Keratinocyte (primary cell): ENCODE measurements around the gene ASCC3. TPM values are rescaled to one million over a fixed set of nuclear protein-coding genes. Genes with fewer than 3 reads are reported as not detected.

ENCODE experiments used
- DNase-seq: peaks from one replicate; pipeline ENCODE4 v3.0.0-alpha.2; 2011; ENCODE audit warnings: low read depth, missing footprints, low spot score
- FAIRE-seq: peaks from 2 replicates; lab custom pipeline; 2011; peaks lifted over from hg19 to GRCh38; lab: Jason Lieb, UNC
- H2AFZ ChIP-seq: 2 replicates; pipeline ENCODE4 v1.6.0; 2012; ENCODE audit warnings: low read length, control low read depth, inconsistent platforms; ENCODE audit not compliant: control insufficient read depth
- H3K27ac ChIP-seq: 2 replicates; pipeline ENCODE4 v1.5.1; 2011; ENCODE audit warnings: low read length; ENCODE audit not compliant: control insufficient read depth, insufficient read depth
- H3K27me3 ChIP-seq: 3 replicates; pipeline ENCODE4 v1.6.0; 2011; ENCODE audit warnings: low read length; ENCODE audit not compliant: control insufficient read depth, insufficient read depth; ENCODE audit errors: extremely low read depth
- H3K36me3 ChIP-seq, 2 experiments: 2 replicates in 1 of 2; 3 replicates in 1 of 2; pipeline ENCODE4 v1.5.1; 2011; ENCODE audit warnings: low read length in 2 of 2, mild to moderate bottlenecking in 1 of 2; ENCODE audit not compliant: control insufficient read depth in 2 of 2, insufficient read depth in 2 of 2; ENCODE audit errors: extremely low read depth in 1 of 2
- H3K4me1 ChIP-seq: 3 replicates; pipeline ENCODE4 v1.5.1; 2011; ENCODE audit warnings: low read length; ENCODE audit not compliant: control insufficient read depth, insufficient read depth; ENCODE audit errors: extremely low read depth
- H3K4me2 ChIP-seq: 3 replicates; pipeline ENCODE4 v1.6.0; 2011; ENCODE audit warnings: low read depth, low read length; ENCODE audit not compliant: control insufficient read depth, insufficient read depth; ENCODE audit errors: extremely low read depth
- H3K4me3 ChIP-seq, 3 experiments: fragments of 200-600 bp in 1 of 3; sonication (generic) in 1 of 3; 2 replicates in 2 of 3; 3 replicates in 1 of 3; pipeline ENCODE4 v1.5.1; 2011 to 2016; ENCODE audit warnings: low read length in 3 of 3, mild to moderate bottlenecking in 3 of 3, control low read depth in 2 of 3, inconsistent platforms in 1 of 3, low read depth in 1 of 3, mixed read lengths in 1 of 3, mixed run types in 1 of 3, moderate library complexity in 1 of 3; ENCODE audit not compliant: control insufficient read depth in 2 of 3, insufficient read depth in 2 of 3; ENCODE audit errors: extremely low read depth in 1 of 3
- H3K79me2 ChIP-seq: 2 replicates; pipeline ENCODE4 v1.6.0; 2012; ENCODE audit warnings: low read length; ENCODE audit not compliant: control insufficient read depth, insufficient read depth
- H3K9ac ChIP-seq: 3 replicates; pipeline ENCODE4 v1.6.0; 2011; ENCODE audit warnings: low read length; ENCODE audit not compliant: control insufficient read depth, insufficient read depth; ENCODE audit errors: extremely low read depth
- H3K9me1 ChIP-seq: 3 replicates; pipeline ENCODE4 v1.6.0; 2011; ENCODE audit warnings: low read length; ENCODE audit not compliant: control insufficient read depth, insufficient read depth; ENCODE audit errors: extremely low read depth
- H3K9me3 ChIP-seq: 2 replicates; pipeline ENCODE4 v1.5.1; 2012; ENCODE audit warnings: low read depth, low read length; ENCODE audit not compliant: control insufficient read depth
- H4K20me1 ChIP-seq: 3 replicates; pipeline ENCODE4 v1.6.0; 2011; ENCODE audit warnings: low read length; ENCODE audit not compliant: control insufficient read depth, insufficient read depth; ENCODE audit errors: extremely low read depth
- CTCF ChIP-seq, 3 experiments: IDR thresholded peaks in 1 of 3; conservative IDR thresholded peaks in 1 of 3; optimal IDR thresholded peaks in 1 of 3; 2 replicates in 2 of 3; 3 replicates in 1 of 3; pipeline versions ENCODE3 to v1.5.1; 2011; ENCODE audit warnings: low read length in 3 of 3, mild to moderate bottlenecking in 3 of 3, moderate library complexity in 2 of 3, control low read depth in 1 of 3, inconsistent platforms in 1 of 3; ENCODE audit not compliant: insufficient read depth in 2 of 3; ENCODE audit errors: extremely low read depth in 1 of 3
- EZH2 ChIP-seq: IDR thresholded peaks from one replicate; pipeline ENCODE4 v1.6.1; 2012; ENCODE audit warnings: inconsistent platforms, mild to moderate bottlenecking, low read length, moderate library complexity
- dilution Hi-C: fragments of 300-500 bp; cut with MboI; formaldehyde crosslinking; loops from one replicate; pipeline ENCODE4 v1.7.0; 2020; ENCODE audit warnings: low sequenced_read_pairs; ENCODE audit not compliant: extremely low pct_ligation_motif_present
- polyA plus RNA-seq, 5 experiments: library from polyadenylated mRNA; depleted of rRNA in 3 of 5; stranded (reverse) in 3 of 5; stranded (forward) in 1 of 5; unstranded in 1 of 5; fragments of >200 nt; gene quantifications; 1 replicate in 1 of 5; 2 replicates in 3 of 5; 3 replicates in 1 of 5; pipeline versions ENCODE4 v1.2.1 to v1.2.3, GENCODE V29; 2011 to 2012; ENCODE audit warnings: missing spikeins in 2 of 5, low read depth in 1 of 5, low replicate concordance in 1 of 5

ASCC3 gene
- polyA plus RNA-seq, 1 donor (not counting 4 experiments of a cell fraction or from before 2014, with no cell fraction given), result 58.6 TPM

GRCh38 chr6:100633096-100633777 is 247.9 kb downstream of the ASCC3 start:
- TF ChIP-seq CTCF (optimal IDR thresholded peaks at IDR 0.05 in 1 of 3, IDR thresholded peaks at IDR 0.05 in 1 of 3, conservative IDR thresholded peaks at IDR 0.05 in 1 of 3; ENCODE audit: extremely low read depth in 1 of 3, insufficient read depth in 2 of 3, low read length in 3 of 3) (no peak), EZH2 (no peak)
- Histone ChIP-seq H3K9me1 (no peaks in the 10 kb centered on the region), H3K4me3 (no peak overlapping the region), H3K36me3 (no peaks in the 10 kb centered on the region), H3K4me2 (no peak overlapping the region), H3K9ac (peak overlapping the region; percentile 6), H3K4me1 (no peaks in the 10 kb centered on the region), H4K20me1 (no peaks in the 10 kb centered on the region), H3K27me3 (no peaks in the 10 kb centered on the region), H3K27ac (peak overlapping the region; percentile 38), H3K79me2 (no peaks in the 10 kb centered on the region), H3K9me3 (no peaks in the 10 kb centered on the region), H2AFZ (no peak overlapping the region)
- DNase-seq, result no peak
- FAIRE-seq, result peak; percentile 79
- dilution Hi-C loops, result no loop called here

- H3K36me3 ChIP-seq, result no peaks in the 10 kb centered on the region
- no peak overlapping the region for H3K9ac ChIP-seq
- H3K4me3 ChIP-seq, result no peak overlapping the region
- FAIRE-seq (no peak), DNase-seq (no peak)
- H3K9me3 ChIP-seq, result no peaks in the 10 kb centered on the region
- no peak overlapping the region for H3K27ac ChIP-seq
- TF ChIP-seq EZH2, result no peak
- TF ChIP-seq CTCF (optimal IDR thresholded peaks at IDR 0.05 in 1 of 3, IDR thresholded peaks at IDR 0.05 in 1 of 3, conservative IDR thresholded peaks at IDR 0.05 in 1 of 3; ENCODE audit: extremely low read depth in 1 of 3, insufficient read depth in 2 of 3, low read length in 3 of 3), result no peak
- H3K79me2 ChIP-seq, result no peaks in the 10 kb centered on the region
- no peak overlapping the region for H3K4me2 ChIP-seq
- H3K9me1 ChIP-seq, result no peaks in the 10 kb centered on the region
- no peak overlapping the region for H2AFZ ChIP-seq
- no peaks in the 10 kb centered on the region for H4K20me1 ChIP-seq
- no peaks in the 10 kb centered on the region for H3K27me3 ChIP-seq
- dilution Hi-C loops, result no loop called here
- H3K4me1 ChIP-seq, result no peaks in the 10 kb centered on the region
These were observed 250.6 kb downstream of the ASCC3 start for GRCh38 chr6:100630536-100630935.
